Skeletal muscle cell (primary cell): ENCODE measurements around the gene LANCL3.

Experiments used
- DNase-seq: peaks from one replicate; pipeline ENCODE4 v3.0.0-alpha.2; 2010; ENCODE audit warnings: low read depth
- H3K4me3 ChIP-seq: 2 replicates; pipeline ENCODE4 v1.5.1; 2011; ENCODE audit warnings: low read depth, mild to moderate bottlenecking, control low read depth, low read length, moderate library complexity

The LANCL3 gene

DNA sequence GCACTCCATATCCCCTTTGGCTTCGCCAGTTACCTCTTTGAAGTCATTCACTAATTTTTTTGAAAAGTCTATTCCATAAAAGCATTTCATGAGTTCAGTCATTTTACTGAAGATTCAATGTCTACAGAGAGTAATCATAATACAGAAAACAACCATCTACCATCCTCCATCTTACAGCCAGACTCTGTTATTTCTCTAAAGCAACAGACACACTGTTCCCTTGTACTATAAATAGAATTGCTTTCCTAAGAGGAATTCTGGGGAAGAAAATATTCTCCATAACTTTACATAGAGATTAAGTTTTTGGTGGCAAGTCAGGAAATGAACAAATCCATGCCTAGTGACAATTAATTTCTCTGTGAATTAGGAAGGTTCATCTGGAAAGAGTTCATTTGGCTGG, 151.1 kb downstream of the LANCL3 start:
- H3K4me3 ChIP-seq = no peak overlapping the region

DNA sequence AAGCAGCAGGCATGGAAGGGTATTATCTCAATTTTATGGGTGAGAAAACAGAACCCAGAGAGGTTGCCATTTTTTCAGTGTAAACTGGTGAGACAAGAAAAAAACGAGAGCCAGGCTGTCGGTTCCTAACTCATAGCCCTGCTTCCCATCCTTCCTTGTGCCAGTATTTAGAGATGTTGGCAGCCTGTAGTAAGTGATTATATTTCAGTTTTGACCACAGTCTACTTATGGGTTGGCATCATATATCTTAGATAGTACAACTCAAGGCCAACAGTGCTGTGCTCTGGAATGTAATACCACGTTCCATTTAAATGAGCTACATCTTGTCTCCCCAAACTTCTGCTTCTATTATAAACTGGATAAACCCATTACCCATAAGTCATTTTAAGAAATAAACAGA, 154.9 kb downstream of the LANCL3 start:
- DNase-seq = no peak
- H3K4me3 ChIP-seq = no peak overlapping the region

More for the DNA sequence above, 151.1 kb downstream of the LANCL3 start:
- no peak for DNase-seq
